Upper lobe of left lung (tissue), 4 donors: ENCODE results near the gene KIAA1217.

Source experiments
- CTCF ChIP-seq, 6 experiments: fragments of 450-650 bp in 4 of 6; fragments of 200-600 bp in 2 of 6; sonication (generic) in 2 of 6; IDR thresholded peaks; one replicate each; pipeline ENCODE4 v1.5.1; 2016 to 2019; ENCODE audit warnings: antibody characterized with exemption in 6 of 6
- POLR2A ChIP-seq, 4 donors: fragments of 450-650 bp; IDR thresholded peaks; one replicate each; pipeline ENCODE4 v1.5.1; 2016 to 2017; ENCODE audit warnings: antibody characterized with exemption in 4 of 4, mild to moderate bottlenecking in 2 of 4

GRCh38 chr10:24590697-24591457 lies 381.9 kb downstream of the KIAA1217 start:
- TF ChIP-seq POLR2A (IDR thresholded peaks at IDR 0.05) (no peak), CTCF (IDR thresholded peaks at IDR 0.05) (no peak)
